Stimulated activated CD4-positive, alpha-beta T cell treated with anti-CD3 and anti-CD28 coated beads, Interleukin-15, amount 100 ng/mL, for 24 hours (primary cell): ENCODE measurements around the gene FHL5.
A peak's percentile ranks its signal among the peaks of the same experiment; 100 is the strongest.
"Not testable (repeated sequence)": the region's sequence is repeated elsewhere in the genome, so short reads cannot be mapped to it uniquely, and the experiment has no call there.

Source experiments
- DNase-seq: peaks from one replicate; pipeline ENCODE4 v3.0.0-alpha.2; 2020

FHL5 gene

GRCh38 chr6:96611342-96611991 lies 48.5 kb downstream of the FHL5 start:
- no peak for DNase-seq

GRCh38 chr6:96613291-96613999 lies 50.5 kb downstream of the FHL5 start:
- DNase-seq, result no peak

GRCh38 chr6:96620851-96621250 lies 57.9 kb downstream of the FHL5 start:
- no peak for DNase-seq

- DNase-seq, result no peak
These were observed 59.1 kb downstream of the FHL5 start for GRCh38 chr6:96621983-96622382.

- DNase-seq, result no peak
These were observed 62.0 kb downstream of the FHL5 start for GRCh38 chr6:96624957-96625356.

- DNase-seq, result no peak
These were observed 63.9 kb downstream of the FHL5 start for GRCh38 chr6:96626759-96627364.

- DNase-seq, result peak; percentile 12
These were observed 68.3 kb downstream of the FHL5 start for GRCh38 chr6:96631248-96631647.

GRCh38 chr6:96637979-96638378 lies 75.1 kb downstream of the FHL5 start:
- not testable (repeated sequence) for DNase-seq

GRCh38 chr6:96645106-96645505 lies 82.2 kb downstream of the FHL5 start:
- DNase-seq, result no peak

- DNase-seq, result no peak
These were observed 87.0 kb downstream of the FHL5 start for GRCh38 chr6:96649926-96650325.

- no peak for DNase-seq
These were observed 88.9 kb downstream of the FHL5 start for GRCh38 chr6:96651816-96652215.

- DNase-seq, result no peak
These were observed 89.6 kb downstream of the FHL5 start for GRCh38 chr6:96652552-96652951.

GRCh38 chr6:96653181-96653580 lies 90.3 kb downstream of the FHL5 start:
- no peak for DNase-seq

GRCh38 chr6:96656567-96656966 lies 93.6 kb downstream of the FHL5 start:
- no peak for DNase-seq

GRCh38 chr6:96657344-96657743 lies 94.4 kb downstream of the FHL5 start:
- DNase-seq, result no peak

GRCh38 chr6:96659084-96659845 lies 96.3 kb downstream of the FHL5 start:
- DNase-seq, result no peak
